ENCODE results near the gene ALS2.

ALS2 gene

GRCh38 chr2:201751566-201751965 is 29.2 kb downstream of the ALS2 start:
- DNase-seq = no peak

DNA sequence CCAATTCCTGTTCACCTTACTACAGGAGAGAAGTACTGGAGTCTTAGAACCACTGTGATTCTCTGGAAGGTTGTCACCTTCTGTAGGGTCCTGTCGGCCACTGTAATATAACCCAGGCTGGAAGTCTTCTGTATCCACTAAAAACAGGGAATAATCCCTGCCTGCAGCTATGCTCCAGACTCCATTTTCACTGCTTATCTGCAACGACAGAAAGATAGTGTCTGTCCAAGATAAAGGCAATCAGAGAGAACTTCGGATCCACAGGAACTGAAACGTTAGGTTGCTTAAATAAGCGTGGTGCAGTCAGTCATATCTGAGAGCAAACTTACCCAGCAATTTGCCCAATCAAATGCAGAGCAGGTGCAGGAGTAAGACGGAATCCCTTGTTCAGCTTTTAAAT is 34.2 kb downstream of the ALS2 start:
- no peak for DNase-seq

GRCh38 chr2:201735486-201735885 is 45.2 kb downstream of the ALS2 start:
- no peak for DNase-seq

DNA sequence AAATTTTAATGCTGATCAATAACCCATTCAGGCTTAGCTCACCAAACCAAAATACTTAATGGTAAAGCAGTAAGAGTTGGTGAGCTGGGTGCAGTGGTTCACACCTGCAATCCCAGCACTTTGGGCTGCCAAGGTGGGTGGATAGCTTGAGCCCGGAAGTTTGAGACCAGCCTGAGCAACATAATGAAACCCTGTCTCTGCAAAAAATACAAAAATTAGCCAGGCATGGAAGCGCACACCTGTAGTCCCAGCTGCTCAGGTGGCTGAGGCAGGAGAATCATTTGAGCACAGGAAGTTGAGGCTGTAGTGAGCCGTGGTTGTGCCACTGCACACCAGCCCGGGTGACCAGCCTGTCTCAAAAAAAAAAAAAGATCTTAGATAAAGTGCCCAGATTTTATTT is 46.6 kb downstream of the ALS2 start:
- no peak for DNase-seq

- DNase-seq = no peak
Observed at GRCh38 chr2:201733544-201733943, 47.2 kb downstream of the ALS2 start.

DNA sequence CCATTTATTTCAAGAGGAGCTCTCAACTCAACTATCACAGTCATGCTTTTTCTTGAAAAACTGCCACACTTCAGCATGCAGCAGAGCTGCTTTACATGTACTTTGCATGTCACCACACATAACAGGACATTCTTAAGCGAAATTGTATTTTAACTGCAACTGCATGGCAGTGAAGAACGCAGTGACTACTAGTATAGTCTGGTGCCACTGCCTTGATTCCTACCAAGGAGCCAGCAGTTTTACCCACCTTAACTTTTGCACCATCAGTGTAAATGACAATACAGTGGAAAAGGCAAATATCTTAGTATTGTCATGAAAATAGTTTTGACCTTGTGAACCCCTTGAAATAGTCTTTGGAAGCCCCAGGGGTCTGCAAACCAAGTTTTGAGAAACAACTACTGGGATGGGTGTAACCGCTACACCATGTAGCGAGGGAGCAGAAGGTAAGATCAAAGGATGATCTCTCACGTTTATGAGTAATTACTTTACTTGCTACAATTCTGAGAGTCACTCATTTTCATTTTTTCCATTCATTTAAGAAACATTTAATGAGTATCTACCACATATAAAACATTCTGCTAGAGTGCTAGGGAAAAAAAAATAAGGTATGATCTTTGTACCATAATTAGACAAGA is 50.0 kb downstream of the ALS2 start:
- peak; percentile 20 for DNase-seq

GRCh38 chr2:201715459-201715858 is 65.3 kb downstream of the ALS2 start:
- DNase-seq = no peak

- DNase-seq = no peak
Observed at GRCh38 chr2:201712726-201713125, 68.0 kb downstream of the ALS2 start.

- DNase-seq = no peak
Observed at GRCh38 chr2:201709747-201710146, 71.0 kb downstream of the ALS2 start.

DNA sequence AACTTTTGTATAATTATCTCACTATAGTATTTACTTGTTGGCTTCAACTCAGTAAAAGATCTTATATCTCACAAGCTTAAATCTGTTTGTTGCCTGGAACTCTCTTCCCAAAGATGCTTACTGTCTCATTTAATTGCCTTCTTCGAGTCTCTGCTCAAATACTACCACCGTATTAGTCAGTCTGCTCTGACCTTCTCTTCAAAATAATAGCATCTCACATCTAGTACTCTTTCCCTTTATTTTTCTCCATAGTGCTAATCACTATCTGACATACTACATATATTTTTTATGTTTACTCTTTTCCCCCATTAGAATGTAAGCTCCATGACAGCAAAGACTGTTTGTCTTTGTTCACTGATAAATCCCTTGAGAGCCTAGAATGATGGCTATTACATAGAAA is 71.7 kb downstream of the ALS2 start:
- no peak for DNase-seq

GRCh38 chr2:201707753-201708152 is 73.0 kb downstream of the ALS2 start:
- no peak for DNase-seq

- no peak for DNase-seq
Observed at GRCh38 chr2:201707142-201707541, 73.6 kb downstream of the ALS2 start.

DNA sequence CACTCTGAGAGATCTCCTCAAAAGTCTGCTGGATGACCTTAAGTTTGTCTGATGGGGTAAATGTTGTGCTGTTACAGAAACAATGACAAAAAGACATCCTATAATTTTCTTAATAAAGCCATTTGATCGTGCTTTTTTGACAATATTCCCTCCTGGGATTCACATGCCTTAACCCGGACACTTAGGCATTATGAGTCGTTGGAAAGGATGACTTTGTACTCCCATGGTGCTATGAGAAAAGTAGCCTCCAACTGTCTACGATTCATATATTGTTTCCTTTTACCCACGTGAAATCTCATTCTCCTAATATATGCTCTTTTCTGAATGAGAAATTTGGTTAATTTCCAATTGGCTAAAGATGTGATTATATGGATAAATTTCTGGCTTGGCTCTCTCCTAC is 76.2 kb downstream of the ALS2 start:
- DNase-seq = no peak

GRCh38 chr2:201701646-201702045 is 79.1 kb downstream of the ALS2 start:
- DNase-seq = no peak

- DNase-seq = no peak
Observed at GRCh38 chr2:201699416-201699815, 81.3 kb downstream of the ALS2 start.

GRCh38 chr2:201698588-201699226 is 82.0 kb downstream of the ALS2 start, which contains the start of gene MPP4:
MPP4 (minus strand) TSS chr2:201698644; CDS start chr2:201693954, 4,690 bp downstream.
- DNase-seq = no peak

- no peak for DNase-seq
Observed at GRCh38 chr2:201697899-201698298, 82.8 kb downstream of the ALS2 start.

DNA sequence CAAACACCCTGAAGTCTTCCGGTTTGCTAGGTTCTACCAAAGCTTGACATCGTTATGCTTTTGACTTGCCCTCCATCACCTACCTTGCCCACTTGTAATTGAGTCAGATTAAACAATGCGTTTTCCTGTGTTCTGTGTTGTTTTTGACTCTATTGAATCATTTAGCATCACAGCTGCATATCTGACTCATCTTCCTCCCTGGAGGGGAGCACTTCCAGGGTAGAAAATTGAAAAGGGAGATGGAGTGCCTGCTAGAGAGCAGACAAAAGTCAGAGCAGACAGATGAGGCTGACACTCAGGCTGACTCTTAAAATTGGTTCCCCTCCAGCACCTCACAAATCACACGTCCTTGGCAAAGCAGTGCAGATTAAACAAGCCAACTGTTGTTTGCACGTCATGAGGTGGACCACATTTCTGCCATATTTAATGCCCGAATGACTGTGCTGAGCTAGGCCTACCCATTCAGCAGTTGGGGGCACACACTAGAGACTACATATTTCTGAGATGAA is 84.5 kb downstream of the ALS2 start:
- DNase-seq = no peak

- no peak for DNase-seq
Observed at GRCh38 chr2:201685156-201685555, 95.6 kb downstream of the ALS2 start.

- DNase-seq = peak; percentile 32
Observed at GRCh38 chr2:201680743-201681142, 100.0 kb downstream of the ALS2 start.

DNA sequence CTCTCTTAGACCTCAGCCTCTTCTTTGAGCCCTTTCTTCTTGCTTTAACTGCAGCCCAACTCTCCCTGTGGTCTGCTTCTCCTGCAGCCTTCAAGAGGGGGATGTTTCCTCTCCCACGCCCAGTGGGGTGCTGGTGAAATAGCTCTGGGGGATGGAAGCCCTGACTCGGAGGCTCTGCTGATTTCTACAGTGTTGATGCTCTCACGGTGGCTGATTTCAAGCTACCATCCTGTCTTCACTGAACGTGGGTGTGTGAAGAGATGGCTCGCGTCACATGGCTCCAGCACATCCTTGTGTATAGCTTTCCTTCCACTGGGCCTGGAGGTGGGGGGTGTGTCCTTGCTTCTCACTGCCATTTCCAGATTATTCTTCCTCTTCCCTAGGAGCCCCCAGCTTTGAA is 102.3 kb downstream of the ALS2 start:
- no peak for DNase-seq

DNA sequence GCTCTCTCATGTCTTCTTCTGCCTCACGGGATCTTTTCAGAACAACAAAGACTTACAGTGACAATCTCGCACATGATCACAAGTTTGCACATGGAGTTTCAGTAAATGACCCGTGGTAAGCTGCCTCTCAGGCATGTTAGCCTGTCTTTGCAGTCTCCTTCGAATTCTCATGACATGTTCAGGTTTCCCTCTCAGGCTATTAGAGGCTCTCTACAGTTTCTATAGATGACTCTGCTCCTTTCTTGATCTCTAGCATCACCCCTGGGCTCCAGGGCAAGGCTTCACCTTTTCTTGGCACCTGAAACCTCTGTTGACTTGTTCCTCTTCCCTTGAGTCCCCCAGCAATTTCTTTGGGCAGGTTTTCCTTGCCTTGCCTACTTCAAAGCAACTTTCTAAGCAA is 105.3 kb downstream of the ALS2 start:
- no peak for DNase-seq

DNA sequence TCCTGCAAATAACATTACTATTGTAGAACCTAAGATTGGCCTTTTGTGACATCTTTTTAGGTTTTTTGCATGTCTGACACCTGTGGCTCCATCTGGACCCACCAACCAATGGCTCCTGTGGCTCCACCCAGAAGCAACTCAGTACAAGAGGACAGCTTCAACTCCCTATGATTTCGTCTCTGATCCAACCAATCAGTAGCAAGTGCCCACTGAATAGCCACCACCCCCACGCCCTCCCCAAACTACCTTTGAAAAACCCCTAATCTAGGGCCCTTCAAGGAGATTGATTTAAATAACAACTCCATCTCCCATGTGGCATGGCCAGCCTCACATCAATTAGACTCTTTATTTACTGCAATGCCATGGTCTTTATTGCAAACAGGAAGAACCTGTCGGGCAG is 105.9 kb downstream of the ALS2 start:
- DNase-seq = no peak

DNA sequence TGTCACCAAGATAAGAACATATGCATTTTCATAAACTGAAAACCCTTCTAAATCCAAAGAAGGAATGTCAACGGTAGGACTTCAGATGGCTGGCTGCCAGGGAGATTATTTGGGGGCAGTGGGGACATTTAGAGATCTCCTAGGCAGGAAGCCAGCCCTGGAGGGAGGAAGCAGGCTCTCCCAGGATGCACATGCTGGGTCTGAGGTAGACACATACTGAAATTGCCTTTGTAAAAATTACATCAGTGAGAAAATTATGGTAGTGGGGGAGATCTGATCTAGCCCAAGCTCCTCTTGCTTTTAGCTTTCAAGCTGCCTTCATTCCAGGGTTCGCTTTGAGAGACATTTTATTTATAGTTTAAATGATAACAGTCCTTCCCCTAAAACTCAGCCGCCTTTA is 106.4 kb downstream of the ALS2 start:
- no peak for DNase-seq

GRCh38 chr2:201673546-201673945 is 107.2 kb downstream of the ALS2 start:
- no peak for DNase-seq

All from stimulated activated CD4-positive, alpha-beta T cell treated with anti-CD3 and anti-CD28 coated beads, Interleukin-15, amount 100 ng/mL, for 24 hours (primary cell).